VCaP (cell line): ENCODE measurements around the gene KIFC3.

Experiments used
- H3K27ac ChIP-seq: fragments of 450-650 bp; 2 replicates; pipeline ENCODE4 v1.5.1; 2017
- TF ChIP-seq, protein P1 (sequence below): fragments of 450-650 bp; conservative IDR thresholded peaks from 2 replicates; pipeline ENCODE4 v1.5.1; 2017; ENCODE audit warnings: mild to moderate bottlenecking, moderate library complexity

Gene KIFC3

DNA sequence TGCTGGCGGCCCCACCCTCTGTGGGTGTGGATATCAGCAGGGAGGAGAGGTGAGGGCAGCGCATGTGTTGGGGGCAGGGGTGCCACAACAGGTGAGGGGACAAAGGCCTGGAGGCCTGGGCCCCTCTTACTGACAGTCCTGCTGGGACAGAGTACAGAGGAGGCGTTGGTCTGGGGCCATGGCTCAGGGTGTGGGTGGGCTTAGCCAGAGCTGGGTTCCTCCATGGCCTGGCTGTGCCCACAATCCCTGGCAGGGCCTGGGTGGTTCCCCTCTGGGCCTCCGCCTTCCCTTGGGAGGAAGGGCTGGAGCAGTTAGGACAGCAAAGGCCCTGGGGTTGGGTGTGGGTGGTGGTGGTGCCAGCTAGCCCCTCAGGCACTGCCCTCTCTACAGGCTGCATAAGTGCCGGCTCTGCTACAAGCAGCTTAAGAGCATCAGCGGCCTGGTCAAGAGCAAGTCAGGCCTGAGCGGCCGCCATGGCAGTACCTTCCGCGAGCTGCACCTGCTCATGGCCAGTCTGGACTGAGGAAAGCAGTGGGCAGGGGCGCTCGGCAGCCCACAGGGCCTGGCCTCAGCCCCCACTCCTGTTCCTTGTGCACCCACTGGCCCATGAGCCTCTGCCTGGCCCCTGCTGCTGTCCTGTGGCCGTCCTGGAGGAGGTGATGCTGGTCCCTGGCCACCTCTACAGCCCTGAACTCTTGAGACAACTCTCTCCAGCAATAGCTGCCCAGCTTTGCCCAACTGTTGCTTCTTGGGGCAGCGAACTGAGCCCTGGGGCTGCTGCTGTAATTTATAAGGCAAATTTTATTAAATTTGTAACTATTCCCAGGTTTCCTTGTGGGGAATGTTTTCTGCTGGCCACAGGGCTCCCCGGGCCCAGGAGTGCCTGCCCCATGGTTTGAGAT is 45.6 kb downstream of the KIFC3 start:
- H3K27ac ChIP-seq, result no peak overlapping the region

DNA sequence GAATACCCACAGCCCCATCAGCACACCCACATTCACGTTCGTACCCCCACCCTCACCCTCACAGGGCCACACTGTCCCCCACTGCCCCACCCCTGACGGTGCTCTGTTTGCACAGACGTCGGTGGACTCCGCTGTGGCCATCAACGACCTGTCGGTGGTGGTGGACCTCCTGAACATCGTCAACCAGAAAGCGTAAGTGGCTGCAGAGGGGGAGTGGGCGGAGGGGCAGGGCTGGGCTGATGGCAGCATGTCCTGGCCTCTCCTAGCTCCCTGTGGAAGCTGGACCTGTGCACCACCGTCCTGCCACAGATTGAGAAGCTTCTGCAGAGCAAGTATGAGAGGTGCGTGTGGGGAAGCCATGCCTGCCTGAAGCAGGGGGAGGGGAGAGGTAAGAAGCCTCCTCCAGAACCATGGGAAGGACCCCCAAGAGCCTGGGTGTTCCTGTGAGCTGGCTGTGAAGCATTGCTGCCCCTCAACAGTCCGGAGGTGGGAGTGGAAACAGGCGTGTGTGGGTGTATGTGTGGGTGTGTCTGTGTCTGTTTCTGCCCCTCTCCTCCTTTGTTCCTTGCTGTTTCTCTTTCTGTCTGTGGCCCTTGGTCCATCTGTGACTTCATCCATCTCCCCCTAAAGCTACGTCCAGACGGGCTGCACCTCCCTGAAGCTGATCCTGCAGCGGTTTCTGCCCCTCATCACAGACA is 46.4 kb downstream of the KIFC3 start:
- no peak overlapping the region for H3K27ac ChIP-seq
- TF ChIP-seq, protein P1, sequence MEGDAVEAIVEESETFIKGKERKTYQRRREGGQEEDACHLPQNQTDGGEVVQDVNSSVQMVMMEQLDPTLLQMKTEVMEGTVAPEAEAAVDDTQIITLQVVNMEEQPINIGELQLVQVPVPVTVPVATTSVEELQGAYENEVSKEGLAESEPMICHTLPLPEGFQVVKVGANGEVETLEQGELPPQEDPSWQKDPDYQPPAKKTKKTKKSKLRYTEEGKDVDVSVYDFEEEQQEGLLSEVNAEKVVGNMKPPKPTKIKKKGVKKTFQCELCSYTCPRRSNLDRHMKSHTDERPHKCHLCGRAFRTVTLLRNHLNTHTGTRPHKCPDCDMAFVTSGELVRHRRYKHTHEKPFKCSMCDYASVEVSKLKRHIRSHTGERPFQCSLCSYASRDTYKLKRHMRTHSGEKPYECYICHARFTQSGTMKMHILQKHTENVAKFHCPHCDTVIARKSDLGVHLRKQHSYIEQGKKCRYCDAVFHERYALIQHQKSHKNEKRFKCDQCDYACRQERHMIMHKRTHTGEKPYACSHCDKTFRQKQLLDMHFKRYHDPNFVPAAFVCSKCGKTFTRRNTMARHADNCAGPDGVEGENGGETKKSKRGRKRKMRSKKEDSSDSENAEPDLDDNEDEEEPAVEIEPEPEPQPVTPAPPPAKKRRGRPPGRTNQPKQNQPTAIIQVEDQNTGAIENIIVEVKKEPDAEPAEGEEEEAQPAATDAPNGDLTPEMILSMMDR, result no peak

More for the DNA sequence above, 45.6 kb downstream of the KIFC3 start:
- TF ChIP-seq, protein P1, result no peak

DNA sequence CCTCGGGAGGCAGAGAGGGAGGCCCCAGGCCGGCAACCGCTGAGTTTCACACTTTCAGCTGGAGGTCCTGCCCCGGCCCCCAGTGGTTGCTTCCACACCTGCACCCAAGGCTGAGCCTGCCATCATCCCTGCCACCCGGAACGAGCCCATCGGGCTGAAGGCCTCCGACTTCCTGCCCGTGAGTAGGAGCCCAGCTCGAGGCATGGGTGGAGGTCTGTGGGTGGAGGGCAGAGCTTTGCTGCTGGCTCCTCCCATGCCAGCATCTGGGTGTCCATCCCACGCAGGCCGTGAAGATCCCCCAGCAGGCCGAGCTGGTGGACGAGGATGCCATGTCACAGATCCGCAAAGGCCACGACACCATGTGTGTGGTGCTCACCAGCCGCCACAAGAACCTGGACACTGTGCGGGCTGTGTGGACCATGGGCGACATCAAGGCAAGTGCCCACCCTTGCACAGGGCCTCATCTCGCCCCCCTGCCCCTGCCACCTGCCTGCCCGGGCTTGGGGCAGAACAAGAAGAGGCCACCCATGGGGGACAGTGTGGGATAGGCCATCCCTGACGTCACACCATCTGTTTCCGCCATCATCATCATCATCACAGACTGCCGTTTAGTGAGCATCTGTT is 47.1 kb downstream of the KIFC3 start:
- H3K27ac ChIP-seq, result no peak overlapping the region
- TF ChIP-seq, protein P1, result no peak

DNA sequence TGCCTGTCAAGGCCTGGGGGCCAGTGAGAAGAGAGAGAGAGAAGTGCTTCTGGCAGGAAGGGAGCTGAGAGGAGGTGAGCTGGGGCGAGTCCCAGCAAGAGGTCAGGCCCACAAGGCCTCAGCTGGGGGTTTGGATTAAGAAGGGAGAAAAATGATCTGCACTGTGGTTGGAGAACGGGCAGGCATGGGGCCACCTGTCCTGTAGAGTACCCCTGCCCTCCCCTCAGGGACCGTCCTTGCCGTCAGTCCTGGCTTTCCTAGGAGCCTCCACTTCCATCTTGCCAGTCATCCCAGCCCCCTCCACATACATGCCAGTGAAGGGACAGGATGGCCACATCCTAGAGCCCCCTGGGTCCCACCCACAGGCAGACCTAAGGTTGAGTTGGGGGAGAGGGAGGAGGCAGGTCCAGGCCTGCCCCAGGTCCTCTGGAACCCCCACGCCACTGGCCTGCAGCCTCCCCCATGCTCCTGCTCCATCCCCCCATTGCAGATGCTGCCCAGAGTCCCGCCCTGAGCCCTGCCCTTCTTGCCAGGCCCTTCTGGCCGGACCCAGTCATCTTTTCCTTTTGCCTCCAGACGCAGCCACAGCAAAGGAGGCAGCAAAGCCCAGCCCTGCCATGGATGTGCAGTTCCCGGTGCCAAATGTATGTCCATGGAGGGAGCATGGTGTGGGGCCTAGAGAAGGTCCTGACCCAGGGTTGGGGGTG is 47.8 kb downstream of the KIFC3 start:
- TF ChIP-seq, protein P1, result no peak
- no peak overlapping the region for H3K27ac ChIP-seq

DNA sequence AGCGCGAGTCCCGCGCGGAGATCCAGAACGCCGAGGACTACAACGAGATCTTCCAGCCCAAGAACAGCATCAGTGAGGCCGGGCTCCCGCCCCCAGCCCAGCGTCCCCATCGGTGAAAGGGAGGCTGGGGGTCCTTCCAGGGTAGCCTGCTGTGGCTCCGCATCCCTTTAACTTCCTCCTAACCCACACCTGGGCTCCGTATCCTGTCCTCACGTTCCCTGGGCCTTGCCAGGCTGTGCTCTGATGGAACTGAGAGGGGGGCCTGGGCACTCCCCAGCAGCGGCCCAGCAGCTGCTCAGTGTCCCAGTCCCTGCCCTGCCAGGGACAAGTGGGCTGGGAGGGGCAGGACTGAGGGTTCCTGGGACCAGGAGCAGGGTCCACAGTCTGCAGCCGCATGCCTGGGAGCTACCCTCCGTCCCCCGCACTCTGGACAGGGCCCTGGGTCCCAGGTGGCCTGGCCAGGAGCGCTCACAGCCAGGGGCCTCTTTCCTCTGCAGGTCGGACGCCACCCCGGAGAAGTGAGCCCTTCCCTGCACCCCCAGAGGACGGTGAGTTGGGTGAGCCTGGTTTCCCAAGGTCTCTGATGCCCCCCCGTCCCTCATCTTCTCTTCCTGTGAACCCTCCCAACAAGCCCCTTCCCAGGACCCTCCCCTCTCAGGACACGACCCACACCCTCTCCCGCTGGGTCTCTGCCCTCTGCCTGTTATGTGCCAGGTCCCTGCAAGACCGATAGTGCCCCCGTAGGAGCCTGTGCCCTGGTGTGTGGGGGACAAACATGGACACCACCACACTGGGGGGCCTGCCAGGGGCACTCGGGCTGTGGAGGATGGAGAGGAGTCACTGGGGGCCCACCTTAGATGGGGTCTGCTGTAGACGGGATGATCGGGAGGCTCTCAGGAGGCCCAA is 48.6 kb downstream of the KIFC3 start:
- TF ChIP-seq, protein P1, result no peak
- no peak overlapping the region for H3K27ac ChIP-seq

DNA sequence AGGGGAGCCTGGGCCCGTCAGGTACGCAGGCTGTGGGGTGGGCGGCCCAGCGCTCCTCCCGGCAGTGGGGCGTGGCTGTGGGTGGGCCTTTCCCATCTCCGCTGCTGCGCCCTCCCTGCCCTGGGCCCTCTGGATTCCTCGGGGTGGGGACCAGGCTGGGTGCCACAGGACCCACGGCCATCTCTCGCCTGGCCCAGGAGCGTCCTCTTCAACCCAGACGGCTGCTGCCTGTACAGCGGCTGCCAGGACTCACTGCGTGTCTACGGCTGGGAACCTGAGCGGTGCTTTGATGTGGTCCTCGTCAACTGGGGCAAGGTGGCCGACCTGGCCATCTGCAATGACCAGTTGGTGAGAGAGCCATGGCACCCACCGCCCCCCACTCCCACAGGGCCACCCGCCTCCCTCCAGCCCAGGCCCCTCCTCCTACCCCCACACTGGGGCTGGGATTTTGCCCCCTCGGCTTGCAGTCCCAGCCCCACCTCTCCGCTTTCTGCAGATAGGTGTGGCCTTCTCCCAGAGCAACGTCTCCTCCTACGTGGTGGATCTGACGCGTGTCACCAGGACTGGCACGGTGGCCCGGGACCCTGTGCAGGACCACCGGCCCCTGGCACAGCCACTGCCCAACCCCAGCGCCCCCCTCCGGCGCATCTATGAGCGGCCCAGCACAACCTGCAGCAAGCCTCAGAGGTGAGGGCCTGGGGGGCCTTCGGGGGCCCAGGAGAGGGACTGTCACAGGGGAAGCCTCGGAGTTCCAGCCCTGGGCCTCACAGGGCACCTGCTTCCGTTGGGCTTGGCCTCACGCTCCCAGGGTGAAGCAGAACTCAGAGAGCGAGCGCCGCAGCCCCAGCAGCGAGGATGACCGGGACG is 49.5 kb downstream of the KIFC3 start:
- no peak overlapping the region for H3K27ac ChIP-seq
- TF ChIP-seq, protein P1, result no peak
